NCI-H2227 (cell line): ENCODE data around the gene C11orf65.
"Not testable (repeated sequence)": the region's sequence is repeated elsewhere in the genome, so short reads cannot be mapped to it uniquely, and the experiment has no call there.

ENCODE experiments used
- DNase-seq: peaks from one replicate; lab custom pipeline; 2025; ENCODE audit not compliant: unreplicated experiment; lab: John Stamatoyannopoulos, UW

The C11orf65 gene

GRCh38 chr11:108474664-108475463 is 7.5 kb upstream of the C11orf65 start:
- DNase-seq, result no peak

GRCh38 chr11:108472681-108473080 is 5.4 kb upstream of the C11orf65 start:
- DNase-seq, result no peak

- DNase-seq, result no peak
Measured at GRCh38 chr11:108468478-108468864, 1.1 kb upstream of the C11orf65 start.

GRCh38 chr11:108466405-108466804 is 924 bp downstream of the C11orf65 start:
- DNase-seq, result no peak

GRCh38 chr11:108453207-108453835 is 14.0 kb downstream of the C11orf65 start:
- no peak for DNase-seq

- DNase-seq, result not testable (repeated sequence)
Measured at GRCh38 chr11:108441445-108441844, 25.9 kb downstream of the C11orf65 start.

GRCh38 chr11:108436594-108436993 is 30.7 kb downstream of the C11orf65 start:
- no peak for DNase-seq

GRCh38 chr11:108435066-108435465 is 32.3 kb downstream of the C11orf65 start:
- no peak for DNase-seq

GRCh38 chr11:108432783-108433182 is 34.5 kb downstream of the C11orf65 start:
- no peak for DNase-seq

- no peak for DNase-seq
Measured at GRCh38 chr11:108431997-108432396, 35.3 kb downstream of the C11orf65 start.

GRCh38 chr11:108431370-108431769 is 36.0 kb downstream of the C11orf65 start:
- DNase-seq, result no peak

- DNase-seq, result not testable (repeated sequence)
Measured at GRCh38 chr11:108417551-108417950, 49.8 kb downstream of the C11orf65 start.

GRCh38 chr11:108414958-108415357 is 52.4 kb downstream of the C11orf65 start:
- DNase-seq, result no peak

GRCh38 chr11:108405706-108406105 is 61.6 kb downstream of the C11orf65 start:
- DNase-seq, result no peak

GRCh38 chr11:108403052-108403451 is 64.3 kb downstream of the C11orf65 start:
- no peak for DNase-seq

- DNase-seq, result no peak
Measured at GRCh38 chr11:108402241-108402640, 65.1 kb downstream of the C11orf65 start.

GRCh38 chr11:108398439-108398838 is 68.9 kb downstream of the C11orf65 start:
- DNase-seq, result no peak

- DNase-seq, result not testable (repeated sequence)
Measured at GRCh38 chr11:108396672-108397071, 70.7 kb downstream of the C11orf65 start.

GRCh38 chr11:108394744-108395284 is 72.5 kb downstream of the C11orf65 start:
- DNase-seq, result no peak

GRCh38 chr11:108393046-108393445 is 74.3 kb downstream of the C11orf65 start:
- no peak for DNase-seq

GRCh38 chr11:108392353-108392752 is 75.0 kb downstream of the C11orf65 start:
- DNase-seq, result no peak

- DNase-seq, result no peak
Measured at GRCh38 chr11:108388576-108388975, 78.8 kb downstream of the C11orf65 start.
